AG04449 (cell line): Measurements from ENCODE around the gene DNLZ.

ENCODE experiments used
- CTCF ChIA-PET: fragments of 350-600 bp; formaldehyde crosslinking; extraction: SDS; loops from one replicate; lab custom pipeline; 2021; ENCODE audit warnings: antibody characterized with exemption; lab: Yijun Ruan, JAX
- POLR2A ChIA-PET: fragments of 400-600, 350-600 bp; formaldehyde crosslinking; extraction: SDS; loops from one replicate; lab custom pipeline; 2020; ENCODE audit warnings: antibody characterized with exemption, inconsistent platforms; lab: Yijun Ruan, JAX
- DNase-seq: peaks from one replicate; pipeline ENCODE4 v3.0.0-alpha.2; 2010; ENCODE audit warnings: low read depth, low spot score
- H3K4me3 ChIP-seq: 2 replicates; pipeline ENCODE4 v1.5.1; 2011; ENCODE audit warnings: low read depth, mild to moderate bottlenecking, control low read depth, low read length
- CTCF ChIP-seq: IDR thresholded peaks from one replicate; pipeline ENCODE4 v1.5.1; 2011; ENCODE audit warnings: mild to moderate bottlenecking, moderate library complexity, low read length, control low read depth, inconsistent platforms; ENCODE audit not compliant: insufficient read depth; ENCODE audit errors: missing control alignments

The DNLZ gene

GRCh38 chr9:136310273-136311030 is 53.1 kb downstream of the DNLZ start:
- POLR2A ChIA-PET: no interaction called here

GRCh38 chr9:136309806-136310220 is 53.7 kb downstream of the DNLZ start:
- no peak overlapping the region for H3K4me3 ChIP-seq
- POLR2A ChIA-PET: no interaction called here
- no peak for TF ChIP-seq CTCF
- DNase-seq: no peak
- CTCF ChIA-PET: interaction anchor here (4.3 to 6.0 kb wide), 2 partner anchors 15 to 90 kb away, joined by 70 to 142 read pairs; partner anchors contain the start of gene SNAPC4

More at GRCh38 chr9:136310273-136311030, 53.1 kb downstream of the DNLZ start:
- DNase-seq: no peak
- no peak overlapping the region for H3K4me3 ChIP-seq
- CTCF ChIA-PET: interaction anchor here (0.9 to 6.0 kb wide), 5 partner anchors 11 to 90 kb away, joined by 3 to 142 read pairs (median 70); partner anchors contain the start of genes DNLZ and SNAPC4
- TF ChIP-seq CTCF: no peak
